Loucy (cell line): ENCODE measurements around the gene DEDD.
A peak's percentile ranks its signal among the peaks of the same experiment; 100 is the strongest.
"Not testable (repeated sequence)": the region's sequence is repeated elsewhere in the genome, so short reads cannot be mapped to it uniquely, and the experiment has no call there.

ENCODE experiments used
- H2AFZ ChIP-seq: fragments of 200-600 bp; sonication (generic); 2 replicates; pipeline ENCODE4 v1.6.0; 2016; ENCODE audit warnings: antibody characterized with exemption, mild to moderate bottlenecking, low read length, moderate library complexity
- H3F3A ChIP-seq: fragments of 200-600 bp; 2 replicates; pipeline ENCODE4 v1.6.0; 2016; ENCODE audit warnings: antibody characterized with exemption, low read depth, mild to moderate bottlenecking
- H3K27me3 ChIP-seq: fragments of 200-600 bp; sonication (generic); 2 replicates; pipeline ENCODE4 v1.6.1; 2014; ENCODE audit warnings: low read length, mild to moderate bottlenecking; ENCODE audit not compliant: insufficient read depth, poor library complexity, severe bottlenecking
- H3K36me3 ChIP-seq: fragments of 200-600 bp; sonication (generic); 2 replicates; pipeline ENCODE4 v1.6.1; 2016; ENCODE audit warnings: low read length; ENCODE audit not compliant: insufficient read depth
- H3K4me1 ChIP-seq: fragments of 200-600 bp; sonication (generic); 2 replicates; pipeline ENCODE4 v1.5.1; 2014; ENCODE audit warnings: low read length, mild to moderate bottlenecking; ENCODE audit not compliant: insufficient read depth, poor library complexity, severe bottlenecking
- H3K4me2 ChIP-seq: fragments of 200-600 bp; sonication (generic); 2 replicates; pipeline ENCODE4 v1.6.0; 2014; ENCODE audit warnings: antibody characterized with exemption, low read length, low read depth, mild to moderate bottlenecking; ENCODE audit not compliant: poor library complexity, severe bottlenecking
- H3K4me3 ChIP-seq: fragments of 200-600 bp; sonication (generic); 2 replicates; pipeline ENCODE4 v1.5.1; 2014; ENCODE audit warnings: low read length, mild to moderate bottlenecking, mixed read lengths; ENCODE audit not compliant: poor library complexity, severe bottlenecking
- H3K79me2 ChIP-seq: fragments of 200-600 bp; sonication (generic); 2 replicates; pipeline ENCODE4 v1.6.1; 2014; ENCODE audit warnings: low read length; ENCODE audit not compliant: insufficient read depth
- H3K9ac ChIP-seq: fragments of 200-600 bp; sonication (generic); 2 replicates; pipeline ENCODE4 v1.6.0; 2014; ENCODE audit warnings: mild to moderate bottlenecking, low read depth, low read length, moderate library complexity; ENCODE audit not compliant: poor library complexity, severe bottlenecking
- H3K9me2 ChIP-seq: fragments of 200-600 bp; sonication (generic); replicated peaks from 2 replicates; pipeline ENCODE4 v1.6.1; 2016; ENCODE audit warnings: low read depth, low read length, mixed read lengths
- H3K9me3 ChIP-seq: fragments of 200-600 bp; sonication (generic); 2 replicates; pipeline ENCODE4 v1.6.1; 2014; ENCODE audit warnings: mild to moderate bottlenecking, antibody characterized with exemption, low read length, low read depth; ENCODE audit not compliant: insufficient read depth
- H4K20me1 ChIP-seq: fragments of 200-600 bp; sonication (generic); 2 replicates; pipeline ENCODE4 v1.6.0; 2014; ENCODE audit warnings: antibody characterized with exemption, low read length, mild to moderate bottlenecking; ENCODE audit not compliant: insufficient read depth, poor library complexity, severe bottlenecking
- EZH2phosphoT487 ChIP-seq: fragments of 200-600 bp; IDR thresholded peaks from 2 replicates; pipeline ENCODE4 v1.6.1; 2018; ENCODE audit warnings: antibody characterized with exemption, mild to moderate bottlenecking, moderate library complexity, borderline replicate concordance
- TF ChIP-seq, protein P1 (sequence below): fragments of 200-600 bp; sonication (generic); conservative IDR thresholded peaks from 2 replicates; pipeline ENCODE4 v1.5.1; 2014; ENCODE audit warnings: mild to moderate bottlenecking, antibody characterized with exemption, low read length

Gene DEDD

DNA sequence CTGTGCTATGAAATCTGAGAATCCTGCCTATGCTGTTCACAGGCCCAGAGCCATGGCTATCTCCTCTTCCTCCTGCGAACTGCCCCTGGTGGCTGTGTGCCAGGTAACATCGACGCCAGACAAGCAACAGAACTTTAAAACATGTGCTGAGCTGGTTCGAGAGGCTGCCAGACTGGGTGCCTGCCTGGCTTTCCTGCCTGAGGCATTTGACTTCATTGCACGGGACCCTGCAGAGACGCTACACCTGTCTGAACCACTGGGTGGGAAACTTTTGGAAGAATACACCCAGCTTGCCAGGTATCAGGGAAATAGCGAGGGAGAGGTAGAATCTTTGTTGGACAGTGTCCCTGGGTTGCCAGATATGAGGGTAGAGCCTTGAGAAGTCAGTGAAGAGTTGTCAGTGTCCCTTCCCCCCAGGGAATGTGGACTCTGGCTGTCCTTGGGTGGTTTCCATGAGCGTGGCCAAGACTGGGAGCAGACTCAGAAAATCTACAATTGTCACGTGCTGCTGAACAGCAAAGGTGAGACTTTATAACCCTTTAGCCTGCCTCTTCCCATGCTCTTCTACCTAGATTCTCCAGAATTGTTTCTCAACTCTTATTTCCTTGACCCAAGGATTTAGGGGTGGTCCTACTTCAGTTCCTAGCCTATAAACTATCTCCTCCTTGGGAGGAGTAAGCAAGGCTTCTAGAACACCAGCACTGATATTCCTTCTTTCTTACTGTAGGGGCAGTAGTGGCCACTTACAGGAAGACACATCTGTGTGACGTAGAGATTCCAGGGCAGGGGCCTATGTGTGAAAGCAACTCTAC lies 13.2 kb downstream of the DEDD start:
- no peaks in the 10 kb centered on the region for H3K27me3 ChIP-seq
- peak overlapping the region; percentile 90 for H3K9ac ChIP-seq
- H2AFZ ChIP-seq, result no peak overlapping the region
- peak overlapping the region; percentile 85 for H3K4me2 ChIP-seq
- H3K4me1 ChIP-seq, result peaks cover 42% of the 10 kb centered on the region
- no peaks in the 10 kb centered on the region for H3F3A ChIP-seq
- H4K20me1 ChIP-seq, result peaks cover 16% of the 10 kb centered on the region
- peak overlapping the region; percentile 96 for H3K4me3 ChIP-seq
- no peaks in the 10 kb centered on the region for H3K9me3 ChIP-seq
- no peaks in the 10 kb centered on the region for H3K9me2 ChIP-seq
- TF ChIP-seq, protein P1, sequence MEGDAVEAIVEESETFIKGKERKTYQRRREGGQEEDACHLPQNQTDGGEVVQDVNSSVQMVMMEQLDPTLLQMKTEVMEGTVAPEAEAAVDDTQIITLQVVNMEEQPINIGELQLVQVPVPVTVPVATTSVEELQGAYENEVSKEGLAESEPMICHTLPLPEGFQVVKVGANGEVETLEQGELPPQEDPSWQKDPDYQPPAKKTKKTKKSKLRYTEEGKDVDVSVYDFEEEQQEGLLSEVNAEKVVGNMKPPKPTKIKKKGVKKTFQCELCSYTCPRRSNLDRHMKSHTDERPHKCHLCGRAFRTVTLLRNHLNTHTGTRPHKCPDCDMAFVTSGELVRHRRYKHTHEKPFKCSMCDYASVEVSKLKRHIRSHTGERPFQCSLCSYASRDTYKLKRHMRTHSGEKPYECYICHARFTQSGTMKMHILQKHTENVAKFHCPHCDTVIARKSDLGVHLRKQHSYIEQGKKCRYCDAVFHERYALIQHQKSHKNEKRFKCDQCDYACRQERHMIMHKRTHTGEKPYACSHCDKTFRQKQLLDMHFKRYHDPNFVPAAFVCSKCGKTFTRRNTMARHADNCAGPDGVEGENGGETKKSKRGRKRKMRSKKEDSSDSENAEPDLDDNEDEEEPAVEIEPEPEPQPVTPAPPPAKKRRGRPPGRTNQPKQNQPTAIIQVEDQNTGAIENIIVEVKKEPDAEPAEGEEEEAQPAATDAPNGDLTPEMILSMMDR, result peak; percentile 62
- no peak for TF ChIP-seq EZH2phosphoT487
- H3K79me2 ChIP-seq, result peaks cover 54% of the 10 kb centered on the region
- H3K36me3 ChIP-seq, result peaks cover 41% of the 10 kb centered on the region

DNA sequence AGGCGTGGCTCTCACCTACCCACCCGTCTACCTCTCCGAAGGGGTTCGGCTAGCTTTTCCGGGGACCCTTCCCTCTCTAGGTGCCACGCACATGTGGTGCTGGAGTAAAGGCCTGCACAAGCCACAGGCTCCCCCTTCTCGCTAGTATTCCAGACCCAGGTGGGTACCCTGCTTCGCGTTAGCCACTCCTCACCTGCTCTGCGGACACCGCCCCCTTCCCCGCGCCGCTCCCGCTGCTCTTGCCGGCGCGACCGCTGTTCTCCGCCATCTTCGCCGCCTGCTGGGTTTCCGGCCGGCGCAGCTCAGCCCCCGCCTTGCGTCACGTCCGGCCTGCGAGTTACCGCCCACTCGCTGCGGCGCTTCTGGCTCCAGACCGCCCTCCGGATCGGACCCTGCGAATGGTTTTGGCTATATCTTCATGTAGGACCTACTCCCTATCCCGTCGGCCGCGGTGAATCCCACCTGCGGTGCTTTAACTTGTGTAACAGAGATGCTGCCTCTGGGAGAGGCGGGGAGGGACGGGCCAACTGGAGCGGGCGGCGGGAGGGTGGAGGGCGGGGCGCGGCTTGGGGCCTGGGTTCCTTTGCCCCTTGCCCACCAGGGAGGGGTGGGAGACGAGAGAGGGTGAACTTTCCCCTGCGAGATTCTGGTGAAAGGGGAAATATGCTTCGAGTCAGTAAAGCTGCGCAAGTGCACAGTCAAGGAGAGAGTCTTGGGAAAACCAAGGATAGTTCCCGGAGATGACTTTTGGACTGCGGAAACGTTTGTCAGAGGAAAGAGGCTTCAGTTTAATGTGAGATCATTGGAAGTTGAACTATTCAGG lies 14.5 kb downstream of the DEDD start, which contains the start of the genes NIT1 and PFDN2:
Gene NIT1, plus strand, starts transcription at position 347 of the 823 bp plus-strand sequence. Its CDS starts 72 bp downstream, at position 419.
Gene PFDN2, minus strand, starts transcription at position 279 of the 823 bp plus-strand sequence. Its CDS starts 11 bp downstream, at position 268.
- Histone ChIP-seq H3K79me2 (peaks cover 67% of the 10 kb centered on the region), H3F3A (no peaks in the 10 kb centered on the region), H3K4me2 (peak within 1 kb of the TSS; percentile 85), H2AFZ (peak within 1 kb of the TSS; percentile 97), H3K4me3 (peak within 1 kb of the TSS; percentile 96), H3K9ac (peak within 1 kb of the TSS; percentile 90), H3K9me3 (no peaks in the 10 kb centered on the region), H3K27me3 (no peaks in the 10 kb centered on the region), H3K9me2 (no peaks in the 10 kb centered on the region), H3K36me3 (peaks cover 30% of the 10 kb centered on the region), H3K4me1 (peaks cover 55% of the 10 kb centered on the region), H4K20me1 (peaks cover 26% of the 10 kb centered on the region)
- TF ChIP-seq, protein P1, result no peak
- no peak for TF ChIP-seq EZH2phosphoT487

- not testable (repeated sequence) for H3K9me3 ChIP-seq, H3K9me2 ChIP-seq, H2AFZ ChIP-seq, H3K27me3 ChIP-seq, H3F3A ChIP-seq
- peak overlapping the region; percentile 96 for H3K4me3 ChIP-seq
- peaks cover 10% of the 10 kb centered on the region; the same call in 1 of the 2 replicates for H3K36me3 ChIP-seq
- H4K20me1 ChIP-seq, result peaks cover 46% of the 10 kb centered on the region
- H3K79me2 ChIP-seq, result peaks cover 85% of the 10 kb centered on the region
- peaks cover 65% of the 10 kb centered on the region for H3K4me1 ChIP-seq
- peak overlapping the region; percentile 85 for H3K4me2 ChIP-seq
- H3K9ac ChIP-seq, result peak overlapping the region; percentile 25
Observed at GRCh38 chr1:161115961-161116360, 16.5 kb downstream of the DEDD start.
